ENCODE measurements around the gene SOCS3. TPM values are rescaled to one million over a fixed set of nuclear protein-coding genes. Genes with fewer than 3 reads are reported as not detected.

Gene SOCS3, protein sequence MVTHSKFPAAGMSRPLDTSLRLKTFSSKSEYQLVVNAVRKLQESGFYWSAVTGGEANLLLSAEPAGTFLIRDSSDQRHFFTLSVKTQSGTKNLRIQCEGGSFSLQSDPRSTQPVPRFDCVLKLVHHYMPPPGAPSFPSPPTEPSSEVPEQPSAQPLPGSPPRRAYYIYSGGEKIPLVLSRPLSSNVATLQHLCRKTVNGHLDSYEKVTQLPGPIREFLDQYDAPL
- 11.1 TPM for total RNA-seq
- long read RNA-seq, transcript SOCS3-201 (2 exons, 2,734 nt), result major isoform, 83 of 106 reads
- long read RNA-seq, partial matches to known transcripts, result 0 of 106 reads
- long read RNA-seq, other reads (novel, unspliced or antisense), result 23 of 106 reads

DNA sequence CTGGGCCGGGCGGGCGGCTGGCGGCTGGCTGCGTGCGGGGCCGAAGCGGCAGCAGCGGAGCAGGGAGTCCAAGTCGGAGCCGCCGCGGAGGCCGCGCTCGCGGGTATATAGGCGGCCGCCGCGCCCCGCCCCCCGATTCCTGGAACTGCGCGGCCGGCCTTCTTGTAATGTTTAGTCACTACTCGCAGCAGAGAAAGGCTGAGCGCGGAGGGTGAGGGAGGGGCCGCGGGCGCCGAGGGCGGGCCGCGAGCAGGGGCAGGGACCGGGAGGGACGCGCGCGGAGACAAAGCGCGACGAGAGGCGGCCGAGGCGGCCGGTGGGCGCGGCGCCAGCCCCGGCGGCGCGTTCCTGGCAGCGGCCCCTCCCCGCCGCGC lies at the start of gene SOCS3:
SOCS3 (minus strand) TSS at position 81 of the 374 bp plus-strand sequence. CDS start 982 bp downstream, outside the sequence.
- peak; percentile 96 for DNase-seq

DNA sequence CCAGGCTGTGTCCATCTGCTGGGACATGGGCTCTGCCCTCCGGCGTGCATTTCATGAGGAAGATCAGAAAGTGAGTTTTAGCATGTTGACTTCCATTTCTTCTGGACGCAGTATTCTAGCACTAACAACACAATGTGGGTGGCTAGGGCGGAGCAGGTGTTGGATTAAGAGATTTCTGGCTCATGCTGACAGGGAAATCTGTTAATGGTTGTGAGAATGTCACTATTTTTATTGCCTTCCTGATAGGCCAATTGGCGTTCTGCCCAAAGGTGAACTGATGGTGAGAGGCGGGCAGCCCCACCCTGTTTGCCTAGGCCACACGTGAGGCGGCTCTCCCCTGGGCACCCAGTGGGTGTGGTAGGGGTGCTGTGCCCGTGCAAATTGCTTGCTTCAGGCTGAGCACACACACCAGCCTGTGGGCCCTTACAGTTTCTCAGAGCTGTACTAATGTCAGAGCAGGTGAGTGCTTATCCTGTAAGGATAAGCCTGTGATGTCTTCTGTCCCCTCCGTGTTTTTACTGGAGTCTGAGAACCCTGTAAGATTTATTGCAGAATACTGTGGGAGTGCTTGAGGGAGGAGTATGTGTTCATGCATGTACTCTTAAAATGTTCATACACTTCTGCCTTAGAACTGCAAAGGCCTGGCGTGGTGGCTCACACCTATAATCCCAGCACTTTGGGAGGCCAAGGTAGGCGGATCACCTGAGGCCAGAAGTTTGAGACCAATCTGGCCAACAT lies 49.5 kb upstream of the SOCS3 start:
- intact Hi-C loops (cut with micrococcal nuclease), result no loop called here
- ATAC-seq (no peak), DNase-seq (no peak)

More for the DNA sequence above, at the start of gene SOCS3:
- intact Hi-C loops (cut with micrococcal nuclease), result no loop called here
- ATAC-seq, result peak; percentile 85

DNA sequence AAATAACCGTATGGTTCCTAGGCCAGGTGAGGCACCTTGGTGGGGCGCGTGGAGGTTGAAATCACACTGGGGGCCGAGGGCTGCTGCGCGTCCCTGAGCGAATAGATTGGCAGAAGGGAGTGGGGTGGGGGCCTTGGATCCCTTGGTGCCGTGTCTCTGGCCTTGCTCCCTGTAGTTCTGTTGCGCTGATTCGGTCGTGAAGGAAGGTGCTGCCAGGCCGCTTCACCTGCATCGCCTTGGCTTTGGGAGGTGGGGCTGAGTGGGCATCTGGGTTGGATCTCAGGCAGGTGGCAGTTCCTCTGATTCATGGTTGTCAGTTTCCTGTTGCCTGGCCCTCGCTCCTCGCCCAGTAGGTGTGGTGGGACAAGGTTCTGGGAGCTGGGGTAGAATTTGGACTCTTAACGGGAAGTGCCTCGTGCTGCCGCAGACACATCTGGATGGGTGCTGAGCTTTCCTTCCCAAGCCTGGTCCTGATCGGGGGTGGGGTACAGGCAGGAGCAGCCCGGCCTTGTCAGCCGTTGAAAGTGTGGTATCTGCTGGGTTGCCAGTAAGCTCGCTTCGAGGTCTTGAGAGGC lies 48.7 kb upstream of the SOCS3 start:
- DNase-seq (no peak), ATAC-seq (no peak)
- intact Hi-C loops (cut with micrococcal nuclease), result no loop called here

DNA sequence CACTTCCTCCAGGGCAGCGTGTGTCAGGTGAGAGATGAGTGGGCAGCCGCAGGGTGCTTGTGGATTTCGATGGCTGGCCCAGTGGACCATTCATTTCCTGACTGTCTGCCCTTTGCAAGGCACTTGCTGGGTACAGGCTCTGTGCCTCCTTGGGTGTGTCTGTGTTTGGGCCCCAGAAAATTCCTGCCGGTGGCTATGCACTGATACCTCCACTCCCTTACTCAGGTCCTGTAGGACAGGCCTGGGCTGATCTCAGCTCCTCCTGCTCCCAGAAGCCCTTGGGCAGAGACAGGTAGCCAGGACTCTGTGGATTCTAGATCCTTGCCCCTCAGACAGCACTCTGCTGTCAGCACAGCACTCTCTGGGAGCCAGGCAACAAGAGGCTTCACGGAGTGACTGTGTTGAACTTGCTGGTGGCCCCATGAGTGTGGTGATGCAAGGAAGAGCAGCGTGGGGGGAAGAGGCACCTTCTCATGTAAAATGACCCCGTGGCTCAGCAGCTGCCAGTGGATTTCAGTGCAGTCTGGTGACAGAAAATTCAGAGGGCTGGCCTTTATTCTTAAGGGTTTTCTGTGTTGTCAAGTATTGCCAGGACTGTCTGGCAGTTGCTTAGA lies 47.6 kb upstream of the SOCS3 start:
- intact Hi-C loops (cut with micrococcal nuclease), result no loop called here
- ATAC-seq (no peak), DNase-seq (no peak)

DNA sequence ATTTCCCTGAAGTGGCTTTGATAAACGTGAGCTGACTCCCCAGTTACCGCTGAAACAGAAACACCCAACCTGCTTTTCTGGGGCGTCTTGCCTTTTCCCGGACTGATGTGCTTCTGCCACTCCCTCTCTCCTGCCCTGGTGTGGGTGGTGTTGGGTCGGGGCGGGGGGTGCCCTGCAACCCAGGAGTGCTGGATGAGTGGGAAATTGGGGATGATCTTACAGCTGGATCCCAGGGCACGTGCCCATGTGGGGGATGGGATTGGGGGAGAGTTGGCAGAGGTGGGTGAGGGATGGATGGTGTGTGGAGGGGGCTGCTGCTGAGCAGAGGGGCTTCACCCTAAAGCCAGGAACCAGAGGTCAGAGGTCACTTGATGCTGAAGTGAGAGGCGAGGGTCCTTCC lies 47.0 kb upstream of the SOCS3 start:
- DNase-seq (no peak), ATAC-seq (no peak)
- intact Hi-C loops (cut with micrococcal nuclease), result no loop called here

DNA sequence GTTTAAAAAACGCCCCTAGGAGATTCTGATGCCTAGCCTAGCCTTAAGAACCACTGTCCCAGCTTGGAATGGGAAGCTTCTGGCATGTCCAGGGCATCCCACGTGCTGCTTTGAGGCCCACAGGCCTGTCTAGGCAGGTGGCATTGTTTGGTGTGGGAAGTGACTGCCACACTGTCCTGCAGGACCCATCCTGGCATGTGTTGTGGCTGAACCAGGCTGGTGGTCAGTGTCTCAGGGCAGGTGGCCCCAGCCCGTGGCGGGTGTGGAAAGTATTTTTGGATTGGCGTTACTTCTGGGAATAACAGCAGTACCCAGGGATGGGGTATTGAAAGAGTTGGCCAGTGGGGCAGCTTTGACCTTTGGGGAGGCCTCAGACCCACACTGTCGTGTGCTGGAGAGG lies 46.5 kb upstream of the SOCS3 start:
- ATAC-seq (no peak), DNase-seq (no peak)
- intact Hi-C loops (cut with micrococcal nuclease), result no loop called here

DNA sequence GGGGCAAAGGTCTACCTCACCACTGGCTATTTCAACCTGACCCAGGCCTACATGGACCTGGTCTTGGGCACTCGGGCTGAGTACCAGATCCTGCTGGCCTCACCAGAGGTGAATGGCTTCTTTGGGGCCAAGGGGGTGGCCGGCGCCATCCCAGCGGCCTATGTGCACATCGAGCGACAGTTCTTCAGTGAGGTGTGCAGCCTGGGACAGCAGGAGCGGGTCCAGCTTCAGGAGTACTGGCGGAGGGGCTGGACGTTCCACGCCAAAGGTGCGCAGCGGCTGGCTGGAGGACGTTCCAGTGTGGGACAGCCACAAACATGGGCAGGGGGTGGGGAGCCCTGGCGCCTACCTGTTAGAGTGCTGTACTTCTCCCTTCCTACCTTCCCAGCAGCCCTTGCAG lies 43.9 kb upstream of the SOCS3 start:
- no peak for DNase-seq
- no peak for ATAC-seq

DNA sequence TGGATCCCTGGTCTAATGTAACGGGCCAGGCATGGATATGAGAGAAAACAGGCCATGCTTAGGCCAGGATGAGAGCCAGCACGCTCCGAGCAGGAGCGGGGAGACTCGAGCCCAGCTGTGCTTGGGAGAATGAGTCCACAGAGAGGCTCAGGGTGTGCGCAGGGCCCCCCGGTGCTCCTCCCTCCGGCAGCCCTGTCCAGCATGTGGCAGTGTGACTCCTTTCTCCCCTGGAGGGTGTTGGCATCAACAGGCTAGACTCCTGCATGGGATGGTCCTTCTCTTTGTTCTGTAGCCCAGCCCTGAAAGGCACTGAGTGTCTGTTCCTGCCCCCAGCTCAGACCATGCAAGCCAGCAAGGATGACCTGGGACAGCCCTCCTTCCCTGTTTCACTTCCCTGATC lies 42.0 kb upstream of the SOCS3 start:
- DNase-seq (peak; percentile 13), ATAC-seq (no peak)
- intact Hi-C loops (cut with micrococcal nuclease), result no loop called here

More for the DNA sequence above, 43.9 kb upstream of the SOCS3 start:
- intact Hi-C loops (cut with micrococcal nuclease), result no loop called here

DNA sequence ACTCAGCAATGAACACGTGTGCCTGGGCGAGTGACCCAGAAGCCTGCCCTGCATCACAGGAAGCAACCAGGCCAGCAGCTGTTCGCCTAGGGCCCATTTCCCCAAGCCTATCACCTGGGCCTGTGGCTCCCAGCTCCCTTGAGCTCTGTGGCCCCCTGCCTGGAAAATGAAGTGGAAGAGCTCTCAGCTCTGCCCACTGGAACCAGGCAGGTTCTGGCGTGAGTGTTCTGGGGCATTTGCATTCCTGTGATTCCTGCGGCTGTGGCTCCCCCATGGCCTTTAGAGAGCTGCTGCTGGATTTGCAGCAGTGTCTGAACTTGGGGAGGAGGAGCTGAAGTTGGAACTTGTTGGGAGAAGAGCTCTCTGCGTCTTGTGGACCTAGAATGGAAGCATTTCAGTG lies 41.4 kb upstream of the SOCS3 start:
- peak; percentile 23 for DNase-seq

DNA sequence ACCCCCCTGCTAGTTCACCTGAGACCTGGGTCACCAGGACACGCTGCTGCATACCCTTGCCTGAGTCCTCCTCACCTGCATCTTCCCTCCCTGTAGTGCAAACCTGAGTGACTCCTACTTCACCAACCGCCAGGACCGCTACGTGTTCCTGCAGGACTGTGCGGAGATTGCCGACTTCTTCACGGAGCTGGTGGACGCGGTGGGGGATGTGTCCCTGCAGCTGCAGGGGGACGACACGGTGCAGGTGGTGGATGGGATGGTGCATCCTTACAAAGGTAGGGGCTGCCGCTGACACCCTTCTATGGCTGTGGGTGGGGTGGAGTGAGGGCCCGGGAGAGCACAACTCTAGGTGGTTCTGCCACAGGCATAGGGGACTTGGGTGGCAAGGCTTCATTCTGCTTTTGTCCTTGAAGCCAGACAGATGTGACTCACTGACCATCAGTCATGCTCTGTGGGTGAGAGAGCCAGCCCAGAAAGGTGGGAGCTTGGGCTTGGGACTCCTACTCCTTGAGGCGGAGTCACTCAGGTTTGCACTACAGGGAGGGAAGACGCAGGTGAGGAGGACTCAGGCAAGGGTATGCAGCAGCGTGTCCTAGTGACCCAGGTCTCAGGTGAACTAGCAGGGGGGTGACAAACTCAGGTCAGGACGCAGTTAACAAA lies 40.8 kb upstream of the SOCS3 start:
- ATAC-seq (no peak), DNase-seq (peak; percentile 15)
- intact Hi-C loops (cut with micrococcal nuclease), result no loop called here

More for the DNA sequence above, 41.4 kb upstream of the SOCS3 start:
- intact Hi-C loops (cut with micrococcal nuclease), result no loop called here
- ATAC-seq, result no peak

DNA sequence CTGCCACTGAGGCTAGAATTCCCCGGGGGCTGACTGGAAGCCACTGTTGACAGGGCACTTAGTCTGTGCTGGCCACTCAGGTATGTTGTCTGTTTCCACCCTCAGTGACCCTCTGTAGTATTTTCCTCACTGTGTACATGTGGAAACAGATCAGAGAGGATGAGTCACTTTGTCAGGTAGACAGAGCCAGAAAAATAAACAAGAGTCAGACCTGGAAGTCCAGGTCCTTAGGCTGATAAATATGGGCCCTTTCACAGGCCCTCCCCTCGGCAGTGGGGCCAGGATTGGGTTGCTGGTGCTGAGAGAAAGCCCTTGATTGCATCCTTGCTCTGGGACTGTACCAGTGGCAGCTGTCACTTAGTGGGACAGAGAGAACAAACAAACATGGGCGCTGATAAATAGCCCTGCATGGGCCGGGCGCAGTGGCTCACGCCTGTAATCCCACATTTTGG lies 39.8 kb upstream of the SOCS3 start:
- intact Hi-C loops (cut with micrococcal nuclease), result no loop called here
- ATAC-seq (no peak), DNase-seq (no peak)

DNA sequence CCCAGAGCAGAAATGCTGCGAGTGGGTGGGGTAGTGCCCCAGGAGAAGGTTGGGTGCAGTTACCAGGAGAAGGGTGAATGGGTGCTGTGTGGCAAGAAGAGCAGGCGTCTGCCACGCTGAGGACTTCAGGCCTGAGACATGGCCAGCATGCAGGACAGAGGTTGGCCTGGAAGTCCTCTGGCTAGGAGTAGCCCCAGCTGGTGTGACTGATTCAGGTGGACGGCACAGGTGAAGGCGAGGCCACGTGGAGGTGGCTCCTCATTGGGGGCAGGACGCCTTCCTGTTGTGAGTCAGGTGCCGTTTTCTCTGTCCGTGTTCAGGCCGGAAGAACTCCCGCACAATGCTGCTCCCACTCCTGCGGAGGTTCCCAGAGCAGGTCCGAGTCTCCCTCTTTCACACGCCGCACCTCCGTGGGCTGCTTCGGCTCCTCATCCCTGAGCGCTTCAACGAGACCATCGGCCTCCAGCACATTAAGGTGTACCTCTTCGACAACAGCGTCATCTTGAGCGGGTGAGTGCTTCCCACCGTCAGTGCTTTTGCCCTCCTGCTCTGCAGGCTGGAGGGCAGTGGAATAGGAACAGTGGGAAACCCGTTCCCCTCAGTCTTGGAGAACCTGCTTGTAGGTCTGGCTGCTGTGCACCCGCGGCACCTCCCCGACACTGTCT lies 39.3 kb upstream of the SOCS3 start:
- DNase-seq, result peak; percentile 12
- intact Hi-C loops (cut with micrococcal nuclease), result no loop called here
- no peak for ATAC-seq

DNA sequence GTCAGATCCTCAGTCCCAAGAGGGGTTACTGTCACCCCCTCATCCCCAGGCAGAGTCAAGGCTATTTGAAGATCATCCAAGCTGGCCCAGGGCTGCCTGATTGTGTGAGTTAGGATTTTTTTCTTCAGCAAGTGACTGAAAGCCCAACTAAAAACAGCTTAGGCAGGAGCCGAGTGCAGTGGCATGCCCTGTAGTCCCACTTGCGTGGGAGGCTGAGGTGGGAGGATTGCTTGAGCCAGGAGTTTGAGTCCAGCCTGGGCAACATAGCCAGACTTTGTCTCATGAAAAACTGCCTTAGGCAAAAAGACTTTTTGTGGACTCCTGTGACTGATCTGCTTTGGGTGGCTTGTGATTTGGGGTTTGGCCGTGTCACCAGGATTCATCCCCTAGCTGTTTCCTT lies 38.5 kb upstream of the SOCS3 start:
- intact Hi-C loops (cut with micrococcal nuclease), result no loop called here
- ATAC-seq, result no peak
- peak; percentile 7 for DNase-seq

DNA sequence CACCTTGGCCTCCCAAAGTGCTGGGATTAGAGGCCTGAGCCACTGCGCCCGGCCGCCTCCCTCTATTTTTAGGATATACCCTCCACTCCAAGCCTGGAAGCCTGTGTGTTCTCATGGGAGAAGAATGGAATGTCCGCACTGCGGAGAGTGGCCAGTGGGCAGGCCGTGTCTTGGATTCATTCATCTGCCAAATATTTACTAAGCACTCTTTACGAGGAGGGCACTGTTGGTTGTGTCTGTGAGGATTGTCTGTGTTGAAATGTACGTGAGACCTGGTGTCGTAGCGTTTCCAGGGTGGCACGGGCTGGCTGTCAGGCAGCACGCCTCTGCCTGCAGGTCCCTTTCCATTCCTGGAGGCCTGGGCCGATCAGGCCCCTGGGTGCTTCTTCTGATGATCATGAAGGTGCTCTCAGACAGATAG lies 37.8 kb upstream of the SOCS3 start:
- intact Hi-C loops (cut with micrococcal nuclease), result no loop called here
- peak; percentile 74 for DNase-seq
- peak; percentile 93 for ATAC-seq

DNA sequence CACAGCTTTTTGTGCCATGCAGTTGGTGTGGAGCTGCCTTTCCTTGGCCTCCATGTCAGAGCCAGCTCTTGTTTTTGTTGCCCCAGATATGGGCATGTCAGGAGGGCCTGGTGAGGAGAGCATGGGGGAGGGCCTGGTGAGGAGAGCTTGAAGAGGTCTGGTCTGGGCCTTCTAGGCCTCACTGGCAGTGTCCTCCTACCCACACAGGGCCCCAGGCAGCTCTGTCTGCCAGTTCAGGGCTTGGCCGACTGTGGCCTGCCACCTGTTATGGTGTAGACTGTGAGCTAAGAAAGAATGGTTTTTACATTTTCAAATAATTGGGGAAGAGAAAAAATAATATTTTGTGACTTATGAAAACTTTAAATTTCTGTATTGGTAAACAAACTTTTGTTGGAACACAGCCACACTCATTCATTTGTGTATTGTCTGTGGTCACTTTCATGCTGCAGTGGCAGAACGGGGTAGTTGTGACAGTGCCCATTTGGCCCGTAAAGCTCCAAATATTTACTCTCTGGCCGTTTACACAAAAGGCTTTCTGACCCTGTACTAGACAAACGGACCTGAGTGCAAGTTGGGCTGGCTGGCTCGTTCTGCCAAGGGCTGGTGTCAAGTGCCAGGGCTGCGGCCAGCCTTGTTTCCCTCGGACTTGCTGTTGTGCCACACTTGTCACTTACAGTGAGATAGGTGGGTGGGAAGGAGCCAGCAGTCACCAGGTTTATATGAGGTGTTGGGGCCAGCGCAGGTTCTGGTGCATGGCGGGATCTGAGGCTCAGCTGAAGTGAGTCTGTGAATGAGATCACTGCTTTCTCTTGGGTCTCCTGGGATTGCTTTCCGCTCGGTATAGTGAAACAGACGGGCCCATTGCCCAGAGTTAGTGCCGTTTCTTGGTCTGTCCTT lies 36.8 kb upstream of the SOCS3 start:
- intact Hi-C loops (cut with micrococcal nuclease), result no loop called here
- ATAC-seq (peak; percentile 85), DNase-seq (peak; percentile 75)

DNA sequence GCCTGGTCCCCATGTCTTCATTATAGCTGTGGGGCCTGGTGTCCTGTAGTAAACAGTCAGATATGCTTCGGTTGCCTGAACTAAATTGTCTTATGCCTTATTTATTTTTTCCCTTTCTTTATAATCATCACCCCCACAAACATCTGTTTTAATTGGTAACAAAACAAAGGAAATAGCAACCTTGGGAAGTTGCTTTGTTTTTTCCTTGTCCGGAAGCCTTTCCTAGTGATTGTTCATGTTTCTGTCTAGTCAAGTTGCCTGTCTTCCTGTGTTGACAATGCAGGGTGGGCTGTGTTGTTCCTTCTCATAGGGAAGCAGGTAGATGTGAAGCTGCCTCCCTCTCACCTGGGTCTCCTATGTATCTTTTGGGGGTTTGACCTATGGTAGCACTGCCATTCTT lies 35.3 kb upstream of the SOCS3 start:
- DNase-seq (no peak), ATAC-seq (no peak)
- intact Hi-C loops (cut with micrococcal nuclease), result no loop called here

DNA sequence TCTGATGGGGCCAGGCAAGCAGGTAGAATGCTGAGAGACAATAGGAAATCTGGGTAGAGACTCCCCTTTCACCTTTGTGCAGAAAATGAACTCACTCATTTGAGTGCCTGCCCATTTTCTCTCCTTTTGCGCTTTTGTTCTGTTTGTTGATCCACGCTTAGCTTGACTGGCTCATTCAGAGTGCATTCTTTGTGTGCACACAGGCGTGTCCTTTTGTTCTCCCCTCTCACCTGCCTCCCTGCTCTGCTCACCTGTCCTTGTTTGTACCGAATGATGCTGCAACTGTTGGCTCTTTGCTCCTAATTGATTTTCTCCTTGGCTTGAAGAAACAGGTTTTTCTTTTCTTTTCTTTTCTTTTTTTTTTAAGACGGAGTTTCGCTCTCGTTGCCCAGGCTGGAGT lies 34.3 kb upstream of the SOCS3 start:
- no peak for ATAC-seq
- intact Hi-C loops (cut with micrococcal nuclease), result no loop called here
- DNase-seq, result no peak

DNA sequence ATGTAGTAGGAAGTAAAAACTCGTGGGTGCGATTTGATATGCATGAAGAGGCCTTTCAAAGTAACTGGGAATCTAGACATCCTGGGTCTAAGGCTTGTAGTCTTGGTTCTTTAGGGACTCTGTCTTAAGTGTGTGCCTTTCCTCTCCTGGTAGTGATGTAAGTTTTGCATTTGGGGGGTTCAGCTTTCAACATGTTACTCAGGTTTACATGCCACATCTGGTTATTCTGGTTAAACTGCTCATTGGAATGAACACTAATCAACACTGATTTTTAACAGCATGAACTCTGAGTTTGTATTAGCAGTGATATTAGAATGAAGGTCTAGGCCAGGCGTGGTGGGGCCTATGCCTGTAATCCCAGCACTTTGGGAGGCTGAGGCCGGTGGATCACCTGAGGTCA lies 33.7 kb upstream of the SOCS3 start:
- DNase-seq, result no peak
- no peak for ATAC-seq
- intact Hi-C loops (cut with micrococcal nuclease), result no loop called here
